ENCODE data around the gene ACKR2. TPM values are rescaled to one million over a fixed set of nuclear protein-coding genes. Genes with fewer than 3 reads are reported as not detected.

Gene ACKR2
- total and polyA plus RNA-seq, 2 of the 13 experiments (the other 11 are each of a cell fraction or from before 2014, with no cell fraction given): 1.1 to 1.9 TPM

- TF ChIP-seq ZNF513 (CRISPR knock-in tag; conservative IDR thresholded peaks at IDR 0.05) (no peak), ZNF720 (CRISPR knock-in tag; IDR thresholded peaks at IDR 0.05) (no peak), NCOA1 (CRISPR knock-in tag; IDR thresholded peaks at IDR 0.05) (peak; percentile 43; the same call in 1 of the 2 replicates), ZNF841 (CRISPR knock-in tag; IDR thresholded peaks at IDR 0.05; ENCODE audit: borderline replicate concordance) (peak; percentile 29; the same call in 1 of the 2 replicates), ZNF891 (CRISPR knock-in tag; IDR thresholded peaks at IDR 0.05) (peak; percentile 91), ZBTB25 (CRISPR knock-in tag; IDR thresholded peaks at IDR 0.05) (no peak), BCLAF1 (IDR thresholded peaks at IDR 0.05) (no peak), MED8 (CRISPR knock-in tag; IDR thresholded peaks at IDR 0.05; ENCODE audit: insufficient replicate concordance) (no peak), CCDC6 (CRISPR knock-in tag; IDR thresholded peaks at IDR 0.05) (peak; percentile 63; the same call in 1 of the 2 replicates), NR0B2 (CRISPR knock-in tag; IDR thresholded peaks at IDR 0.05) (peak; percentile 38; the same call in 1 of the 2 replicates), SATB2 (CRISPR knock-in tag; IDR thresholded peaks at IDR 0.05) (no peak), ARID5B (CRISPR knock-in tag; IDR thresholded peaks at IDR 0.05) (0 out of 2 replicates have a peak, but pooled peaks have one; percentile 34), ZBTB10 (CRISPR knock-in tag; IDR thresholded peaks at IDR 0.05; ENCODE audit: borderline replicate concordance) (no peak; the same call in 1 of the 2 replicates), ZSCAN20 (CRISPR knock-in tag; IDR thresholded peaks at IDR 0.05; ENCODE audit: borderline replicate concordance) (no peak; the same call in 1 of the 2 replicates), MEIS1 (CRISPR knock-in tag; IDR thresholded peaks at IDR 0.05; ENCODE audit: borderline replicate concordance) (no peak)
Observed at GRCh38 chr3:42804106-42804830, 5.0 kb upstream of the ACKR2 start, which contains the start of gene HIGD1A (continued).
